H1 (cell line): ENCODE measurements around the gene DNASE2B. TPM values are rescaled to one million over a fixed set of nuclear protein-coding genes. Genes with fewer than 3 reads are reported as not detected.

Experiments used
- CTCF ChIA-PET: fragments of 300-600 bp; sonication (Branson Sonifier 250); formaldehyde crosslinking; loops from one replicate; lab custom pipeline; 2021; ENCODE audit not compliant: partially characterized antibody; lab: Charles Lee
- POLR2A ChIA-PET: fragments of 300-600 bp; sonication (Branson Sonifier 250); formaldehyde crosslinking; loops from one replicate; lab custom pipeline; 2021; ENCODE audit warnings: inconsistent platforms; ENCODE audit not compliant: partially characterized antibody; lab: Charles Lee
- DNase-seq, 2 experiments: peaks; one replicate each; pipeline versions ENCODE4 v3.0.0 to v3.0.0-alpha.2; 2010 to 2022; ENCODE audit warnings: low spot score in 2 of 2, low read depth in 1 of 2, mixed read lengths in 1 of 2
- FAIRE-seq: peaks from 2 replicates; lab custom pipeline; 2011; peaks lifted over from hg19 to GRCh38; lab: Jason Lieb, UNC
- H2AFZ ChIP-seq: 2 replicates; pipeline ENCODE4 v1.8.1; 2012; ENCODE audit warnings: low read length, inconsistent platforms
- H2AK5ac ChIP-seq: 2 replicates; pipeline ENCODE4 v1.6.1; 2013; ENCODE audit warnings: low read depth, low read length
- H2BK120ac ChIP-seq: replicated peaks from 2 replicates; pipeline ENCODE3; 2013; ENCODE audit warnings: low read depth, low read length, inconsistent platforms
- H2BK12ac ChIP-seq: 2 replicates; pipeline ENCODE4 v1.6.1; 2013; ENCODE audit warnings: low read depth, low read length
- H2BK15ac ChIP-seq: 2 replicates; pipeline ENCODE4 v1.6.1; 2013; ENCODE audit warnings: low read length
- H2BK20ac ChIP-seq: 2 replicates; pipeline ENCODE4 v1.6.1; 2013; ENCODE audit warnings: low read length
- H2BK5ac ChIP-seq: 2 replicates; pipeline ENCODE4 v1.6.1; 2013; ENCODE audit warnings: low read depth, low read length
- H3K14ac ChIP-seq: 2 replicates; pipeline ENCODE4 v1.6.1; 2013; ENCODE audit warnings: inconsistent platforms; ENCODE audit not compliant: insufficient read length
- H3K18ac ChIP-seq: 2 replicates; pipeline ENCODE4 v1.6.1; 2013; ENCODE audit warnings: low read length; ENCODE audit errors: extremely low read depth
- H3K23ac ChIP-seq: 2 replicates; pipeline ENCODE4 v1.6.1; 2013; ENCODE audit warnings: inconsistent platforms; ENCODE audit not compliant: insufficient read length
- H3K23me2 ChIP-seq: 2 replicates; pipeline ENCODE4 v1.6.1; 2013; ENCODE audit warnings: low read depth, low read length
- H3K27ac ChIP-seq: 2 replicates; pipeline ENCODE4 v1.6.1; 2011; ENCODE audit warnings: low read depth, low read length, inconsistent platforms
- H3K27me3 ChIP-seq, 4 experiments: replicated peaks in 1 of 4; 1 replicate in 1 of 4; 2 replicates in 3 of 4; pipeline versions ENCODE4 v1.6.1 to v1.8.1; 2011 to 2013; ENCODE audit warnings: low read length in 3 of 4, mild to moderate bottlenecking in 3 of 4, inconsistent platforms in 2 of 4, mixed read lengths in 2 of 4, moderate library complexity in 1 of 4; ENCODE audit not compliant: control insufficient read depth in 3 of 4, insufficient read depth in 3 of 4; ENCODE audit errors: extremely low read depth in 1 of 4
- H3K36me3 ChIP-seq, 4 experiments: 2 replicates each; pipeline versions ENCODE4 v1.6.1 to v1.8.1; 2011 to 2013; ENCODE audit warnings: mild to moderate bottlenecking in 4 of 4, low read length in 3 of 4, moderate library complexity in 2 of 4, control low read depth in 1 of 4, inconsistent platforms in 1 of 4; ENCODE audit not compliant: insufficient read depth in 4 of 4, control insufficient read depth in 2 of 4
- H3K4ac ChIP-seq: replicated peaks from 2 replicates; pipeline ENCODE3; 2013; ENCODE audit warnings: low read length, low read depth, mixed read lengths, inconsistent platforms; ENCODE audit not compliant: insufficient read length
- H3K4me1 ChIP-seq, 4 experiments: replicated peaks in 1 of 4; 1 replicate in 1 of 4; 2 replicates in 3 of 4; pipeline versions ENCODE4 v1.6.1 to v1.8.1; 2011 to 2013; ENCODE audit warnings: low read length in 3 of 4, inconsistent platforms in 2 of 4, mixed read lengths in 1 of 4; ENCODE audit not compliant: insufficient read depth in 4 of 4, control insufficient read depth in 3 of 4
- H3K4me2 ChIP-seq, 2 experiments: 2 replicates each; pipeline versions ENCODE4 v1.6.1 to v1.8.1; 2011 to 2013; ENCODE audit warnings: low read depth in 2 of 2, low read length in 2 of 2, control low read depth in 1 of 2, inconsistent platforms in 1 of 2, mild to moderate bottlenecking in 1 of 2; ENCODE audit not compliant: insufficient read depth in 1 of 2
- H3K4me3 ChIP-seq, 4 experiments: fragments of 200-600, 300-600 bp in 1 of 4; sonication (generic), shearing (Covaris generic), sonication (Bioruptor Twin) in 1 of 4; 2 replicates each; pipeline versions ENCODE4 v1.5.1 to v1.8.1; 2011 to 2016; ENCODE audit warnings: low read length in 4 of 4, low read depth in 3 of 4, control low read depth in 2 of 4, inconsistent platforms in 2 of 4, mild to moderate bottlenecking in 2 of 4, mixed read lengths in 1 of 4, moderate library complexity in 1 of 4; ENCODE audit not compliant: insufficient read depth in 2 of 4; ENCODE audit errors: extremely low read depth in 1 of 4
- H3K56ac ChIP-seq: replicated peaks from 2 replicates; pipeline ENCODE3; 2013; ENCODE audit warnings: low read depth, mild to moderate bottlenecking, mixed read lengths, low read length, inconsistent platforms; ENCODE audit not compliant: insufficient read length
- H3K79me1 ChIP-seq: 2 replicates; pipeline ENCODE4 v1.6.1; 2013; ENCODE audit warnings: low read depth, low read length, control low read depth
- H3K79me2 ChIP-seq, 2 experiments: 2 replicates each; pipeline versions ENCODE4 v1.6.1 to v1.8.1; 2012 to 2013; ENCODE audit warnings: low read length in 2 of 2, mild to moderate bottlenecking in 2 of 2, inconsistent platforms in 1 of 2; ENCODE audit not compliant: insufficient read depth in 2 of 2, control insufficient read depth in 1 of 2
- H3K9ac ChIP-seq, 4 experiments: replicated peaks in 1 of 4; 1 replicate in 1 of 4; 2 replicates in 3 of 4; pipeline versions ENCODE4 v1.6.1 to v1.8.1; 2011 to 2013; ENCODE audit warnings: low read depth in 3 of 4, low read length in 3 of 4, control low read depth in 2 of 4, mild to moderate bottlenecking in 2 of 4, moderate library complexity in 2 of 4, inconsistent platforms in 1 of 4; ENCODE audit errors: extremely low read depth in 1 of 4
- H3K9me3 ChIP-seq, 2 experiments: 2 replicates each; pipeline versions ENCODE4 v1.6.1 to v1.8.1; 2012 to 2013; ENCODE audit warnings: mild to moderate bottlenecking in 2 of 2, moderate library complexity in 2 of 2, control low read depth in 1 of 2, inconsistent platforms in 1 of 2, low read depth in 1 of 2, low read length in 1 of 2, mixed read lengths in 1 of 2; ENCODE audit not compliant: insufficient read depth in 2 of 2
- H4K20me1 ChIP-seq, 2 experiments: replicated peaks in 1 of 2; 2 replicates each; pipeline versions ENCODE3 to v1.8.1; 2011 to 2013; ENCODE audit warnings: inconsistent platforms in 2 of 2, low read length in 2 of 2, mild to moderate bottlenecking in 1 of 2; ENCODE audit not compliant: insufficient read depth in 2 of 2, control insufficient read depth in 1 of 2
- H4K5ac ChIP-seq: 2 replicates; pipeline ENCODE4 v1.6.1; 2013; ENCODE audit warnings: low read length, low read depth, mixed read lengths, inconsistent platforms; ENCODE audit not compliant: insufficient read length
- H4K8ac ChIP-seq: 2 replicates; pipeline ENCODE4 v1.8.0; 2013; ENCODE audit warnings: mild to moderate bottlenecking, moderate library complexity, low read length, inconsistent platforms; ENCODE audit not compliant: insufficient read depth; ENCODE audit errors: extremely low read depth
- H4K91ac ChIP-seq: replicated peaks from 2 replicates; pipeline ENCODE3; 2013; ENCODE audit warnings: low read length, mixed read lengths, inconsistent platforms; ENCODE audit not compliant: insufficient read length
- ASH2L ChIP-seq: fragments of 200-600, 300-600 bp; sonication (generic); IDR thresholded peaks from one replicate; pipeline ENCODE4 v1.7.1; 2017; ENCODE audit warnings: low read length
- ATF2 ChIP-seq: IDR thresholded peaks from 2 replicates; pipeline ENCODE4 v1.6.1; 2012; ENCODE audit warnings: low read length, inconsistent platforms
- BACH1 ChIP-seq: IDR thresholded peaks from 2 replicates; pipeline ENCODE4 v1.6.1; 2012; ENCODE audit warnings: low read length, improper control_type of control experiment
- CHD1 ChIP-seq: IDR thresholded peaks from 2 replicates; pipeline ENCODE4 v1.6.1; 2012; ENCODE audit warnings: low read depth, low read length, improper control_type of control experiment
- EZH2 ChIP-seq: fragments of 200-600 bp; sonication (generic); IDR thresholded peaks from 2 replicates; pipeline ENCODE4 v1.7.1; 2012; ENCODE audit warnings: low read depth, mild to moderate bottlenecking, moderate library complexity, low read length, inconsistent platforms; ENCODE audit not compliant: severe bottlenecking
- GABPA ChIP-seq: IDR thresholded peaks from 2 replicates; pipeline ENCODE4 v1.6.1; 2011; ENCODE audit warnings: mild to moderate bottlenecking, low read length, moderate library complexity, borderline replicate concordance; ENCODE audit not compliant: insufficient read depth
- GTF2F1 ChIP-seq: IDR thresholded peaks from 2 replicates; pipeline ENCODE4 v1.6.1; 2012; ENCODE audit warnings: low read depth, low read length, improper control_type of control experiment, borderline replicate concordance
- HDAC2 ChIP-seq, 2 experiments: fragments of 300-600 bp in 1 of 2; sonication (generic) in 1 of 2; IDR thresholded peaks; 2 replicates each; pipeline ENCODE4 v1.6.1; 2011 to 2012; ENCODE audit warnings: low read depth in 2 of 2, low read length in 2 of 2, mild to moderate bottlenecking in 2 of 2, moderate library complexity in 2 of 2, borderline replicate concordance in 1 of 2, inconsistent platforms in 1 of 2
- JUN ChIP-seq: IDR thresholded peaks from 2 replicates; pipeline ENCODE4 v1.6.1; 2011; ENCODE audit warnings: low read depth, mild to moderate bottlenecking, improper control_type of control experiment, low read length
- JUND ChIP-seq: IDR thresholded peaks from 2 replicates; pipeline ENCODE4 v1.6.1; 2011; ENCODE audit warnings: mild to moderate bottlenecking, improper control_type of control experiment, low read length
- SIX5 ChIP-seq: IDR thresholded peaks from 2 replicates; pipeline ENCODE4 v1.6.1; 2011; ENCODE audit warnings: mild to moderate bottlenecking, low read depth, low read length
- SP2 ChIP-seq: IDR thresholded peaks from 2 replicates; pipeline ENCODE4 v1.6.1; 2012; ENCODE audit warnings: mild to moderate bottlenecking, low read length, inconsistent platforms
- TAF1 ChIP-seq: IDR thresholded peaks from 2 replicates; pipeline ENCODE4 v1.6.1; 2011; ENCODE audit warnings: mild to moderate bottlenecking, low read depth, low read length
- TCF12 ChIP-seq: IDR thresholded peaks from 2 replicates; pipeline ENCODE4 v1.6.1; 2011; ENCODE audit warnings: low read depth, mild to moderate bottlenecking, low read length
- WGBS, 2 experiments: shearing (Covaris generic) in 1 of 2; methylation state at CpG; one replicate each; pipeline versions ENCODE4 v1.1.6 to v1.1.7; 2013 to 2015; ENCODE audit warnings: low lambda C conversion rate in 2 of 2, mixed read lengths in 2 of 2, inconsistent platforms in 1 of 2, low coverage in 1 of 2, missing lambda C conversion rate in 1 of 2; ENCODE audit not compliant: insufficient replicate concordance in 2 of 2, insufficient coverage in 1 of 2, insufficient read length in 1 of 2; ENCODE audit errors: extremely low coverage in 1 of 2, missing lambda C conversion rate in 1 of 2; 5-methylcytosine and 5-hydroxymethylcytosine counted together
- polyA plus RNA-seq, 7 experiments: library from polyadenylated mRNA; depleted of rRNA in 3 of 7; stranded (reverse) in 5 of 7; unstranded in 2 of 7; fragments of >200 nt in 5 of 7; fragments of 200-250 nt in 2 of 7; gene quantifications; 1 replicate in 5 of 7; 2 replicates in 1 of 7; 4 replicates in 1 of 7; pipeline versions ENCODE4 v1.2.1 to v1.2.3, GENCODE V29; 2011 to 2013; ENCODE audit warnings: missing spikeins in 2 of 7, mixed read lengths in 2 of 7
- total RNA-seq: library from RNA; stranded (reverse); fragmentation: NEBNext Ultra II Directional; extraction: Animal tissue kit (Norgen Biotek cat#: 25700); gene quantifications from 2 replicates; pipeline ENCODE4 v1.2.1, GENCODE V29; 2021

The DNASE2B gene
- total and polyA plus RNA-seq, 2 of the 8 experiments (the other 6 are each of a cell fraction or from before 2014, with no cell fraction given) = not detected

- no peak for FAIRE-seq
- POLR2A ChIA-PET = no interaction called here
- TF ChIP-seq SIX5 (no peak), TCF12 (no peak), GTF2F1 (no peak), ASH2L (no peak), ATF2 (no peak), JUND (no peak), CHD1 (no peak), EZH2 (no peak), GABPA (no peak), BACH1 (no peak), SP2 (no peak), JUN (no peak), TAF1 (no peak), HDAC2 (IDR thresholded peaks at IDR 0.05; ENCODE audit: borderline replicate concordance in 1 of 2, low read depth in 2 of 2, low read length in 2 of 2) (no peak)
These were observed 17.1 kb downstream of the DNASE2B start for GRCh38 chr1:84415396-84415795.

More at GRCh38 chr1:84415396-84415795, 17.1 kb downstream of the DNASE2B start:
- Histone ChIP-seq H3K4me2 (no peak overlapping the region), H4K8ac (no peak overlapping the region), H4K91ac (no peak overlapping the region), H4K20me1 (no peaks in the 10 kb centered on the region), H3K79me2 (no peaks in the 10 kb centered on the region), H2BK12ac (no peak overlapping the region), H2BK5ac (no peak overlapping the region), H2AFZ (no peak overlapping the region), H3K18ac (no peak overlapping the region), H3K4ac (no peak overlapping the region), H3K27ac (no peak overlapping the region), H2AK5ac (no peak overlapping the region), H3K4me1 (no peaks in the 10 kb centered on the region), H3K79me1 (no peaks in the 10 kb centered on the region), H3K23me2 (no peaks in the 10 kb centered on the region), H3K4me3 (no peak overlapping the region), H2BK15ac (no peak overlapping the region), H3K23ac (no peak overlapping the region), H2BK120ac (no peak overlapping the region), H3K9ac (no peak overlapping the region), H3K27me3 (no peaks in the 10 kb centered on the region), H2BK20ac (no peak overlapping the region), H3K14ac (no peak overlapping the region), H3K36me3 (no peaks in the 10 kb centered on the region), H3K9me3 (no peaks in the 10 kb centered on the region), H3K56ac (no peak overlapping the region), H4K5ac (no peak overlapping the region)
- DNase-seq = no peak
- WGBS, 2 experiments = 83% methylated on average over 2 of the region's 2 CpGs; no CpG with 5 or more reads in 1 of the 2 experiments
- CTCF ChIA-PET = no interaction called here
